Measurements from ENCODE around the gene ANKS6.

Gene ANKS6

DNA sequence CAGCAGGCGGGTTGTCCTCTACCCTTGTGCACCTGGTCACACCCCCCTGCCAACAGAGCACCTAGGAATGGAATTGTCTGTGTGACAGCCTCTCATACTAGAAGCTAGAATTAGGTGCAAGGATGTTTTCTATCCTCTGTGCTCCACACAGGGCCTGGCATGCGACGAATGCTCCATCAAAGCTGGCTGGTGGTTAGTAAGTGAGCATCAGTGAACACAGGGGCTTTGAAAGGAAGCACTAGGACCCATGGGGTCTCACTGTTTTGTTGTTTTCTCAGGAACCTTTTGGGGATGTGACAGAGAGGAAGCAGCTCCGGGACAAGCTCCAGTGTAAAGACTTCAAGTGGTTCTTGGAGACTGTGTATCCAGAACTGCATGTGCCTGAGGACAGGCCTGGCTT lies 43.4 kb upstream of the ANKS6 start:
- Histone ChIP-seq H3F3A (ENCODE audit: low read depth) (no peaks in the 10 kb centered on the region), H4K20me1 (ENCODE audit: insufficient read depth, low read length, poor library complexity, severe bottlenecking) (no peaks in the 10 kb centered on the region), H3K9me2 (replicated peaks; ENCODE audit: low read depth, low read length) (no peaks in the 10 kb centered on the region), H3K9me3 (ENCODE audit: insufficient read depth, low read depth, low read length) (no peaks in the 10 kb centered on the region), H3K27me3 (ENCODE audit: insufficient read depth, low read length, poor library complexity, severe bottlenecking) (no peaks in the 10 kb centered on the region), H3K9ac (ENCODE audit: low read depth, low read length, poor library complexity, severe bottlenecking) (no peak overlapping the region), H2AFZ (ENCODE audit: low read length) (no peak overlapping the region), H3K4me2 (ENCODE audit: low read depth, low read length, poor library complexity, severe bottlenecking) (no peak overlapping the region), H3K4me3 (ENCODE audit: low read length, poor library complexity, severe bottlenecking) (no peak overlapping the region), H3K79me2 (ENCODE audit: insufficient read depth, low read length) (no peaks in the 10 kb centered on the region), H3K4me1 (ENCODE audit: insufficient read depth, low read length, poor library complexity, severe bottlenecking) (no peaks in the 10 kb centered on the region), H3K36me3 (ENCODE audit: insufficient read depth, low read length) (no peaks in the 10 kb centered on the region)
- TF ChIP-seq, protein P1, sequence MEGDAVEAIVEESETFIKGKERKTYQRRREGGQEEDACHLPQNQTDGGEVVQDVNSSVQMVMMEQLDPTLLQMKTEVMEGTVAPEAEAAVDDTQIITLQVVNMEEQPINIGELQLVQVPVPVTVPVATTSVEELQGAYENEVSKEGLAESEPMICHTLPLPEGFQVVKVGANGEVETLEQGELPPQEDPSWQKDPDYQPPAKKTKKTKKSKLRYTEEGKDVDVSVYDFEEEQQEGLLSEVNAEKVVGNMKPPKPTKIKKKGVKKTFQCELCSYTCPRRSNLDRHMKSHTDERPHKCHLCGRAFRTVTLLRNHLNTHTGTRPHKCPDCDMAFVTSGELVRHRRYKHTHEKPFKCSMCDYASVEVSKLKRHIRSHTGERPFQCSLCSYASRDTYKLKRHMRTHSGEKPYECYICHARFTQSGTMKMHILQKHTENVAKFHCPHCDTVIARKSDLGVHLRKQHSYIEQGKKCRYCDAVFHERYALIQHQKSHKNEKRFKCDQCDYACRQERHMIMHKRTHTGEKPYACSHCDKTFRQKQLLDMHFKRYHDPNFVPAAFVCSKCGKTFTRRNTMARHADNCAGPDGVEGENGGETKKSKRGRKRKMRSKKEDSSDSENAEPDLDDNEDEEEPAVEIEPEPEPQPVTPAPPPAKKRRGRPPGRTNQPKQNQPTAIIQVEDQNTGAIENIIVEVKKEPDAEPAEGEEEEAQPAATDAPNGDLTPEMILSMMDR (conservative IDR thresholded peaks at IDR 0.05; ENCODE audit: low read length) = no peak
- no peak for TF ChIP-seq EZH2phosphoT487 (IDR thresholded peaks at IDR 0.05; ENCODE audit: borderline replicate concordance)

DNA sequence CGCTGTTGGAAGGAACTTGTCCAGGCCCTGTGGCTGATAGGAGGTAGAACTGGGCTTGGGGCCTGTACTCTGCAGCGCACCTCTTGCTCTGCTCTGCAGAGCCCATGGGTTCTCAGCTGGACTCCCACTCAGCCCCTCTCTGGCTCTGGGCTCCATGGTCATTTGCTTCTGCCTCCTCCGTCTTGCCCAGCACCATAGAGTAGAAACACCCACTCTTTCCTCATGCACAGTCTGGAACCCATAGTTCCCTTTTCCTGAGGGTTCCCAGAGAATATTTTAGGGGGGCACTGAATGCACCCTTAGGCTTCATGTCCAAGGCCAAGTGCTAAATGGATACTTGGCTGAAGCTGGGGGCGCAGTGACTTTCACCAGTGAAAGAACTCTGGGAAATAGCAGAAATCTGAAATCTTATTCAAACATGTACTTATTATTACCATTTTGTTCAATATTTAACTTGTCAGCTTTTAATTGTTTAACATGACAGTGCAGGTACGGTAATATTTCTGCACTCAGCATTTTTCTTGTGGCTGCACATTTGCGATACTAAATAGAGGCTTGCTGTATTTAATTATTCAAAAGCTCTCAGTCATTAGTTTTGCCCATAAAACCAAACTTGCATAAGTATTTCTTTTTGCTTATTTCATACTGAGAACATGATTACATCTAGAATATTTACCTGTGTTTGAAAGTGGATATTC lies 42.7 kb upstream of the ANKS6 start:
- no peaks in the 10 kb centered on the region for H3K79me2 ChIP-seq (ENCODE audit: insufficient read depth, low read length)
- no peak overlapping the region for H3K9ac ChIP-seq (ENCODE audit: low read depth, low read length, poor library complexity, severe bottlenecking)
- no peak for TF ChIP-seq EZH2phosphoT487 (IDR thresholded peaks at IDR 0.05; ENCODE audit: borderline replicate concordance)
- TF ChIP-seq, protein P1 (conservative IDR thresholded peaks at IDR 0.05; ENCODE audit: low read length) = no peak
- no peaks in the 10 kb centered on the region for H3K4me1 ChIP-seq (ENCODE audit: insufficient read depth, low read length, poor library complexity, severe bottlenecking)
- H3K9me2 ChIP-seq (replicated peaks; ENCODE audit: low read depth, low read length) = no peaks in the 10 kb centered on the region
- H3K9me3 ChIP-seq (ENCODE audit: insufficient read depth, low read depth, low read length) = no peaks in the 10 kb centered on the region
- no peak overlapping the region for H3K4me3 ChIP-seq (ENCODE audit: low read length, poor library complexity, severe bottlenecking)
- H3K4me2 ChIP-seq (ENCODE audit: low read depth, low read length, poor library complexity, severe bottlenecking) = no peak overlapping the region
- no peaks in the 10 kb centered on the region for H4K20me1 ChIP-seq (ENCODE audit: insufficient read depth, low read length, poor library complexity, severe bottlenecking)
- no peaks in the 10 kb centered on the region for H3F3A ChIP-seq (ENCODE audit: low read depth)
- H3K27me3 ChIP-seq (ENCODE audit: insufficient read depth, low read length, poor library complexity, severe bottlenecking) = no peaks in the 10 kb centered on the region
- H2AFZ ChIP-seq (ENCODE audit: low read length) = no peak overlapping the region
- no peaks in the 10 kb centered on the region for H3K36me3 ChIP-seq (ENCODE audit: insufficient read depth, low read length)

DNA sequence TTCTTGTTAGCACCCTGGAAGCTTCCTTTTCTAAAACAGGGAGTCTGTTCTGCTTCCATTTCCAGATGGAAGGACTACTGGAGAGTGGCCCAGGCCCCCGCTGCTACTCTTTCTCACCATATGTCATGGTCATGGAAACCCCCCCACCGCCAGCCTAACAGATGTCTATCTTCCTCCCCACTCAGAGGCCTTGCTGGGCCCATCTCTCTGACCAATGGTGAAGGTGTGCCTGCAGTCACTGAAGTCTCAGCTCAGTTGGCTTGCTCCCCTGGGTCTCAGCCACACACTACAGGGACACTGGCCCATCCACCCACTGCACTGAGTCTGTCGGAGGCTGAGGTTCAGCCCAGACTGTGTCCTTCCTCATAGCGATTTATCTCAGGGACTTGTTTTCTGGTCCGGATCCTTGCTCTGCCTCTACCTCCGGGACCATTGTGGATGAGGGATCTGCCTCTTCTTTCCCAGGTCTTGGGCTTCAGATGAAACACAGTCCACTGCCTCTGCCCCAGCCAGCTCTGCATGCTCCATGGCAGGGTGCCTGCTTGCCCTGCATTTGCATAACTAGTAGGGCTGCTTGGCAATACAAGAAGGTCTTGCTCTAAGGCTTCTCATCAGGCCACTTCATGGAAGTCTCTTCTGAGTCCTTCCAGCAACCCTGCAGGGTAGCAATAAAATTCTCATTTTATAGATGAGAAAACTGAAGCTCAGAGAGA lies 42.0 kb upstream of the ANKS6 start:
- Histone ChIP-seq H3K9ac (ENCODE audit: low read depth, low read length, poor library complexity, severe bottlenecking) (no peak overlapping the region), H3K27me3 (ENCODE audit: insufficient read depth, low read length, poor library complexity, severe bottlenecking) (no peaks in the 10 kb centered on the region), H3K9me3 (ENCODE audit: insufficient read depth, low read depth, low read length) (no peaks in the 10 kb centered on the region), H4K20me1 (ENCODE audit: insufficient read depth, low read length, poor library complexity, severe bottlenecking) (no peaks in the 10 kb centered on the region), H3K79me2 (ENCODE audit: insufficient read depth, low read length) (no peaks in the 10 kb centered on the region), H3F3A (ENCODE audit: low read depth) (no peaks in the 10 kb centered on the region), H2AFZ (ENCODE audit: low read length) (no peak overlapping the region), H3K4me1 (ENCODE audit: insufficient read depth, low read length, poor library complexity, severe bottlenecking) (no peaks in the 10 kb centered on the region), H3K4me3 (ENCODE audit: low read length, poor library complexity, severe bottlenecking) (no peak overlapping the region), H3K4me2 (ENCODE audit: low read depth, low read length, poor library complexity, severe bottlenecking) (no peak overlapping the region), H3K36me3 (ENCODE audit: insufficient read depth, low read length) (no peaks in the 10 kb centered on the region), H3K9me2 (replicated peaks; ENCODE audit: low read depth, low read length) (no peaks in the 10 kb centered on the region)
- TF ChIP-seq EZH2phosphoT487 (IDR thresholded peaks at IDR 0.05; ENCODE audit: borderline replicate concordance) = no peak

All from Loucy (cell line).